Measurements from ENCODE around the gene MAPRE2.
"Not testable (repeated sequence)": the region's sequence is repeated elsewhere in the genome, so short reads cannot be mapped to it uniquely, and the experiment has no call there.

Gene MAPRE2

GRCh38 chr18:35153609-35154272, 112.5 kb downstream of the MAPRE2 start:
- DNase-seq (ENCODE audit: low spot score): no peak

DNA sequence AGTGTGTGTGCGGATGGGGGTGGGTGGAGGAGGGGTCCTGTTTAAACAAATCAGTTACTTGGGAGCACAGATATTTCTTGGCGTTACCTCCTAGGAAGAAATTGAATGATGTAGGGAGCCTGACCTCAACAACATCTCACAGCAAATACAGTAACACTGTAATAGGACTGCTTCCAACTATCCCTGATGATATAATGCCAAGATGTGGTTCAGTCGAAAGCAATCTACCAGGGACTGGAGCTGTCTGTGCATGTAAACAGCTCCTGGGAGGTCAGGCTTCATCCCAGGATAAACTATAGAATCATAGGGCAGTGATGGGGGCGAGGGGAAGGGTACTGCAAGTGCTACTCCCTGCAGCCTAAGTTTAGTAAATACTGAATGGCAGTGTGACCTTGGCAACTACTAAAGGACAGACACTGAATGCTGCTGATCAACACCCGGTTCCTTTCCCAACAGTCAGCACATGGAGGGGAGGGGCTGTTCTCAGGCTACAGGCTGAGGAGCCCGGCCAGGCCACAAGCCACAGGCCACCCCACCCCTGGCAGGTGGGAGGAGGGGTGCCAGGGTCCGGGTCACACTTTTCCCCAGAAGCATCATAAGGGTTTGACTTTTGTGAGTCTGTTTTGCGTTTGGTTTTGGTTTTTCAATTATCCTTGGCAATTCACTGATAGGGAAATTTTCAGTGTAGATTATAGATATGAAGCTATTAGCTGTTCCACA, 114.3 kb downstream of the MAPRE2 start:
- DNase-seq (ENCODE audit: low spot score): peak; percentile 14

- no peak for DNase-seq (ENCODE audit: low spot score)
These were observed 116.0 kb downstream of the MAPRE2 start for GRCh38 chr18:35157181-35157580.

DNA sequence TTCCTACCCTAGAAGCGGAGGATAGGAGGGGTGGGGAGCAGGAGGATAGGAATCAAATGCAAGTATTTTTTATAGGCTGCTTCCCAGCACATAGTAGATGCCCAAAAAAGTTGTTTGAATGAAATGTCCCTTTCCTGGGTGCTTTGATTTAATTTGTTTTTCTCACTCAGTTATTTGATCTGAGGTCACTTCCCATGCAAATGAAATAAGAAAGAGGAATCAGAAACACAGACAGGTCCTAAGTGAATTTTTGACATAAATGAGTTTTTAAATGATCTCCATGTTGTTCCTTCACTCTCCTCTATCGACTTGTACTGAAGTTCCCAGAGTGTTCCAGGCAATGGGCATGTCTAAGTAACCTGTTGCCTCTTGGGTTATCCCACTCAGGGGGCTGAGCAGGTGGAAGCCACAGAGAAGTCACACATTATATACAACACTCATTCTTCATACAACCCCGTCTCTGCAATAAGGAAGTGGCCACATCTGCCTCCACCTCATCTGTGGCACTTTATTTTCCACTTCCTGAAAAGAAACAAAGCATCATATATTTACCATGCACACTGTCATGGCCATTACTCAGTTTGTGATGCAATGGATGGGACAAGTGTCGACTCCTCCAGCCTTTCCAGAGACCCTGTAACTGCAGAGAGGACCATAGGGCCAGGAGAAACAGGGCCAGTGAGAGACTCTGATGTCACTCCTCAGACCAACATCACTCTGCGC, 117.7 kb downstream of the MAPRE2 start:
- DNase-seq (ENCODE audit: low spot score): no peak

GRCh38 chr18:35159782-35160181, 118.6 kb downstream of the MAPRE2 start:
- DNase-seq (ENCODE audit: low spot score): no peak

- no peak for DNase-seq (ENCODE audit: low spot score)
These were observed 120.3 kb downstream of the MAPRE2 start for GRCh38 chr18:35161485-35161884.

- DNase-seq (ENCODE audit: low spot score): no peak
These were observed 120.7 kb downstream of the MAPRE2 start for GRCh38 chr18:35161934-35162333.

GRCh38 chr18:35163014-35163539, 121.9 kb downstream of the MAPRE2 start:
- DNase-seq (ENCODE audit: low spot score): no peak

GRCh38 chr18:35163721-35164120, 122.5 kb downstream of the MAPRE2 start:
- DNase-seq (ENCODE audit: low spot score): no peak

DNA sequence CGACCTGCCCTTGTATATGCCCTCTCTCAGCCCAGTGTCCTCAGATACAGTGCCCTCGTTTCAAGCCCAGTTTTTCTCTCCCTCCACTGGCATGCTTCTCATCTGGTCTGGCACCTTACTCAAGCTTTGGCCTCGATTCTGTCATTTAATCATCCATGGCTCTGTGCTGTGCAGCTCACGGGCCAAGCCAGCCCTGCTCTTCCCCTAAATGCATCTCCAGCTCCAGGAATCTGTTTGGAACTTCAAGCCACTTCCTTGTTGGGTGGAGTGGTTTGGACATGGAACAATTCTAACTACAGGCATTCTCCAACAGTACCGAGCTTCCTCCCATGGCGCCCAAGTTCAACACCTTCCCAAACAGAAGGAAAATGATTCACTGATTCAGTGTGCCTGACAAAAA, 122.9 kb downstream of the MAPRE2 start:
- no peak for DNase-seq (ENCODE audit: low spot score)

- no peak for DNase-seq (ENCODE audit: low spot score)
These were observed 126.1 kb downstream of the MAPRE2 start for GRCh38 chr18:35167332-35167731.

DNA sequence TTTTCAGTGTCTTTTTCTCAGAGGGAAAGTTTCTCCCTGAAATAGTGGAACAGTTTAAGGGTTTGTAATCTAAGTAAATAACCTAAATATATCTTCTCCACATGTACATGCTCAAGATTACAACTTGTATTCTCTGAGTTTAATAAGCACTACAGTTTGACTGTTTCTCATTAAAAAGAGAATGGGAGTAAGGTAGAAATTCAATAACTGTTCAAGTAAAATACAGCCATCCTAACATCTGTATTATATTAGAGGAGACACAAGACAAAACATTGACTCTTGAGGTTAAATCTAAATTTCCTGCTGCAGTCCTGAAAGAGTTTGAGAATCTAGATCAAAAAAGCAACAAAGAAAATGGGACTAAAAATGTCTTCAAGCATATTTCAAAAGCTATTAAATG, 126.6 kb downstream of the MAPRE2 start:
- no peak for DNase-seq (ENCODE audit: low spot score)

DNA sequence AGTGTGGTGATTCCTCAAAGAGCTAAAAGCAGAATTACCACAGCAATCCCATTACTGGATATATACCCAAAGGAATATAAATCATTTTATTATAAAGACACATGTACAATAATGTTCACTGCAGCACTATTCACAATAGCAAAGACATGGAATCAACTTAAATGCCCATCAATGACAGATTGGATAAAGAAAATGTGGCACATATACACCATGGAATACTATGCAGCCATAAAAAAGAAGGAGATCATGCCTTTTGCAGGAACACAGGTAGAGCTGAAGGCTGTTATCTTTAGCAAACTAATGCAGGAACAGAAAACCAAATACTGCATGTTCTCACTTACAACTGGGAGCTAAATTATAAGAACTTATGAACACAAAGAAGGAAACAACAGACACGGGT, 129.1 kb downstream of the MAPRE2 start:
- DNase-seq (ENCODE audit: low spot score): not testable (repeated sequence)

- no peak for DNase-seq (ENCODE audit: low spot score)
These were observed 130.2 kb downstream of the MAPRE2 start for GRCh38 chr18:35171315-35171987.

GRCh38 chr18:35172009-35172408, 130.8 kb downstream of the MAPRE2 start:
- no peak for DNase-seq (ENCODE audit: low spot score)

DNA sequence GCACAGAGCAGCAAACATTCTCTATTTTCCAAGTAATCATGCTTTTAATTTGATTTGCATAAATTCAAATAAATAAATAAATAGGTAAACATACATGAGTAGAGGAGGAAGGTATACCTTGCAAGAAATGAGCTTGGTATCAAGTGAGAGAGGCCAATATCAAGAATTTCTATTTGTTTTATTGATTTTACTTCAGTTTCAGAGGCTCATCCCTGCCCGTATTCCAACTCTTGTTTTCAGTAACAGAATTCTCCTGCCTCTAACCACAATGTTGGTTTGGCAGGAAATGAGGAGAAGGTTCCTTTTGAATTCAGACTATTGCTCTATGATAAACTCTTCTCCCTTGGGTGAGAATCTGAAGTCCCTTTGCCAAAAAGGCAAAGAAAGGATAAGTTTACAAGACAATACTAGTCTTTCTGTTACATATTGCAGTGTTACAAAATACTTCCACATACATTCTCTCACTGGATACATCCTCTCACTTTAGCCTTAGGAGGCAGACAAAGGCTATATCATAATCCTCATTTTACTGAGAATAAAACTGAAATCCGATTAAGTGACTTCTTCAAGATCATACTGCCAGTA, 131.3 kb downstream of the MAPRE2 start:
- DNase-seq (ENCODE audit: low spot score): no peak

- DNase-seq (ENCODE audit: low spot score): no peak
These were observed 133.0 kb downstream of the MAPRE2 start for GRCh38 chr18:35174093-35174731.

DNA sequence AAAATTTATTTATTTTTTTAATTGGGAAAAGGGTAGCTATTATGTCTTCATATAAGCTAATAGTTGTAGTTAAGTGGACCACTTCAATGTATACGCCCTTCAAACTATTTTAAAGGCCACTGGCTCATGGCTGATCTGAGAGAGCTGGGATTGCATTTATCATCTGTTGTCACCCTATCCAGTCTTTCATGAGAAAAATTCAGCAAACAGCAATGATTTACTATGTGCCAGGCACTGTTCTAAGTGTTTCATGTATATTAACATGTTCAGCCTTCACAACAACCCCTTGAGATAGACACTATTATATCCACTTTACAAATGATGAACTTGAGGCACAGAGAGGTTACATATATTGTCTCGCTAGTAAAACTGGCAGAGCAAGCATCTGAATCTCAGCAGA, 133.5 kb downstream of the MAPRE2 start:
- no peak for DNase-seq (ENCODE audit: low spot score)

DNA sequence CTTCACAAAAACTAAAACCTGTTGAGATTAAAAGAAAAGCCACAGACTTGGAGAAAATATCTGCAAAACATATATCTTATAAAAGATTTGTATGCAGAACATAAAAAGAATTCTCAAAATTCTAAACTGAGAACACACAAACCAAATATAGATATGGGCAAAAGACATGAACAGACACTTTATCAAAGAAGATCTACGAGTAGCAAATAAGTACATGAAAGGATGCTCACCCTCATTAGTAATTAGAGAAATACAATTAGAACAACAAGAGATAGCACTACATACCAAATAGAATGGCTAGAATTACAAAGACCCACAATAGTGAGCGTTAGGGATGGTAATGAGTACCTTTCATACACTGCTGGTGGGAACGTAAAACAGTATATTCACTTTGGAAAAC, 135.7 kb downstream of the MAPRE2 start:
- DNase-seq (ENCODE audit: low spot score): no peak

- peak; percentile 70 for DNase-seq (ENCODE audit: low spot score)
These were observed 137.0 kb downstream of the MAPRE2 start for GRCh38 chr18:35178260-35178659.

DNA sequence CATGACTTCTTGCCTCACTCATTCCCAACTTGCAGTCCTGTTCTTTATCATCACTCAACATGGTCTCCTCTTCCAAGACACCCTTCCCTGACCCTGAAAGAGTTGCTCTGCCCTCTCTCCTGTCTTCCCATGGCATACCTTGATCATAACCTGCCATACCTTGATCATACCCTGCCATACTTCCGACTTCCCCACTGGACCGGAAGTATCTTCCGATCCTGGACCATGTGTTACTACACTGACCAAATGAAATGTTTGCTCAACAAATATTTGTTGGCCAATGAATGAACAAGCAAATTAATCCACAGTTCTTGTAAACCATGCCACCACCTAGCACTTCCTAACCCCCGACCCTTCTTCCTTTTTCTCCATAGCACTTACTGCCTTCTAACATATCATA, 138.7 kb downstream of the MAPRE2 start:
- no peak for DNase-seq (ENCODE audit: low spot score)

All from AG08395 (cell line).